GM18499 (cell line): Measurements from ENCODE around the gene PRSS1.
"Not testable (repeated sequence)": the region's sequence is repeated elsewhere in the genome, so short reads cannot be mapped to it uniquely, and the experiment has no call there.

Experiments
- ATAC-seq: cut with Tn5 transposase; IDR thresholded peaks from one replicate; pipeline ENCODE4 v1.9.1; 2021; ENCODE audit warnings: moderate number of reproducible peaks; ENCODE audit not compliant: insufficient read depth, unreplicated experiment

PRSS1 gene

GRCh38 chr7:142749218-142749993 is at the start of gene PRSS1:
PRSS1 (plus strand) TSS chr7:142749472; CDS start chr7:142749485, 13 bp downstream.
- ATAC-seq = no peak

- ATAC-seq = not testable (repeated sequence)
These were observed 48.3 kb upstream of the PRSS1 start for GRCh38 chr7:142700935-142701334.

GRCh38 chr7:142703655-142704305 is 45.5 kb upstream of the PRSS1 start:
- ATAC-seq = no peak

- ATAC-seq = not testable (repeated sequence)
These were observed 40.5 kb upstream of the PRSS1 start for GRCh38 chr7:142708726-142709125.

- no peak for ATAC-seq
These were observed 39.4 kb upstream of the PRSS1 start for GRCh38 chr7:142709921-142710320.

- ATAC-seq = no peak
These were observed 38.1 kb upstream of the PRSS1 start for GRCh38 chr7:142711196-142711595.

- no peak for ATAC-seq
These were observed 37.3 kb upstream of the PRSS1 start for GRCh38 chr7:142711746-142712616.

GRCh38 chr7:142712617-142712957 is 36.7 kb upstream of the PRSS1 start:
- no peak for ATAC-seq

- no peak for ATAC-seq
These were observed 34.9 kb upstream of the PRSS1 start for GRCh38 chr7:142714375-142714774.

GRCh38 chr7:142716596-142716995 is 32.7 kb upstream of the PRSS1 start:
- no peak for ATAC-seq

- no peak for ATAC-seq
These were observed 31.8 kb upstream of the PRSS1 start for GRCh38 chr7:142717453-142717852.

GRCh38 chr7:142718313-142718712 is 31.0 kb upstream of the PRSS1 start:
- no peak for ATAC-seq

- no peak for ATAC-seq
These were observed 29.0 kb upstream of the PRSS1 start for GRCh38 chr7:142720172-142720773.

- ATAC-seq = no peak
These were observed 28.3 kb upstream of the PRSS1 start for GRCh38 chr7:142720986-142721385.

GRCh38 chr7:142722248-142722794 is 27.0 kb upstream of the PRSS1 start:
- no peak for ATAC-seq

GRCh38 chr7:142733271-142733670 is 16.0 kb upstream of the PRSS1 start:
- ATAC-seq = no peak

GRCh38 chr7:142739923-142740492 is 9.3 kb upstream of the PRSS1 start:
- ATAC-seq = peak; percentile 69

- no peak for ATAC-seq
These were observed 8.5 kb upstream of the PRSS1 start for GRCh38 chr7:142740786-142741185.

GRCh38 chr7:142741932-142742331 is 7.3 kb upstream of the PRSS1 start:
- not testable (repeated sequence) for ATAC-seq

- no peak for ATAC-seq
These were observed 4.1 kb upstream of the PRSS1 start for GRCh38 chr7:142745091-142745635.
